Mesendoderm (in vitro differentiated cells): Measurements from ENCODE around the gene POLD2.

Source experiments
- DNase-seq: peaks from one replicate; pipeline ENCODE4 v3.0.0; 2013
- H2AK5ac ChIP-seq: 2 replicates; pipeline ENCODE4 v1.6.1; 2013; ENCODE audit warnings: low read length, inconsistent platforms
- H2BK120ac ChIP-seq: 2 replicates; pipeline ENCODE4 v1.6.1; 2013; ENCODE audit warnings: low read depth, mild to moderate bottlenecking, low read length, moderate library complexity, mixed read lengths
- H2BK15ac ChIP-seq: replicated peaks from 2 replicates; pipeline ENCODE4 v1.6.1; 2013; ENCODE audit warnings: low read depth, mild to moderate bottlenecking, moderate library complexity
- H2BK5ac ChIP-seq: 2 replicates; pipeline ENCODE4 v1.6.1; 2013; ENCODE audit warnings: low read length, inconsistent platforms
- H3K18ac ChIP-seq: 2 replicates; pipeline ENCODE4 v1.6.1; 2013; ENCODE audit warnings: mild to moderate bottlenecking, low read length, mixed read lengths
- H3K23ac ChIP-seq: one replicate; pipeline ENCODE4 v1.6.1; 2013; ENCODE audit warnings: low read length
- H3K27ac ChIP-seq: 2 replicates; pipeline ENCODE4 v1.5.1; 2013; ENCODE audit warnings: low read depth, mild to moderate bottlenecking, inconsistent platforms, low read length, moderate library complexity
- H3K27me3 ChIP-seq: 2 replicates; pipeline ENCODE4 v1.6.1; 2013; ENCODE audit warnings: low read length, control low read depth, mild to moderate bottlenecking, inconsistent platforms; ENCODE audit not compliant: insufficient read depth, poor library complexity
- H3K36me3 ChIP-seq: 2 replicates; pipeline ENCODE4 v1.6.1; 2013; ENCODE audit warnings: low read length, inconsistent platforms; ENCODE audit not compliant: control insufficient read depth, insufficient read depth
- H3K4ac ChIP-seq: one replicate; pipeline ENCODE4 v1.6.1; 2013; ENCODE audit warnings: low read depth, mild to moderate bottlenecking, low read length, moderate library complexity
- H3K4me1 ChIP-seq: 2 replicates; pipeline ENCODE4 v1.6.1; 2013; ENCODE audit warnings: low read depth, low read length, inconsistent platforms; ENCODE audit not compliant: control insufficient read depth
- H3K4me2 ChIP-seq: 2 replicates; pipeline ENCODE4 v1.6.1; 2013; ENCODE audit warnings: low read length
- H3K4me3 ChIP-seq: 2 replicates; pipeline ENCODE4 v1.5.1; 2013; ENCODE audit warnings: mild to moderate bottlenecking, low read length
- H3K56ac ChIP-seq: one replicate; pipeline ENCODE4 v1.6.1; 2013; ENCODE audit warnings: low read length
- H3K79me1 ChIP-seq: 2 replicates; pipeline ENCODE4 v1.6.1; 2013; ENCODE audit warnings: low read length, inconsistent platforms
- H3K79me2 ChIP-seq: 2 replicates; pipeline ENCODE4 v1.6.1; 2013; ENCODE audit warnings: mild to moderate bottlenecking, low read length; ENCODE audit not compliant: control insufficient read depth, insufficient read depth
- H3K9ac ChIP-seq: 2 replicates; pipeline ENCODE4 v1.6.1; 2013; ENCODE audit warnings: low read length, inconsistent platforms
- H4K5ac ChIP-seq: one replicate; pipeline ENCODE4 v1.6.1; 2013; ENCODE audit warnings: low read length
- H4K8ac ChIP-seq: one replicate; pipeline ENCODE4 v1.6.1; 2013; ENCODE audit warnings: low read depth, mild to moderate bottlenecking, control low read depth, low read length, moderate library complexity
- WGBS: extraction: QIAGEN DNeasy Blood & Tissue Kit; methylation state at CpG from one replicate; pipeline ENCODE4 v1.1.7; 2013; ENCODE audit warnings: low lambda C conversion rate, missing lambda C conversion rate; ENCODE audit not compliant: insufficient coverage; ENCODE audit errors: extremely low coverage; 5-methylcytosine and 5-hydroxymethylcytosine counted together

Gene POLD2

GRCh38 chr7:44086627-44087026 lies 36.7 kb downstream of the POLD2 start:
- H3K27me3 ChIP-seq, result no peaks in the 10 kb centered on the region
- H4K5ac ChIP-seq, result no peak overlapping the region
- H3K4me1 ChIP-seq, result no peaks in the 10 kb centered on the region
- no peak overlapping the region for H3K18ac ChIP-seq
- no peak for DNase-seq
- H3K4me2 ChIP-seq, result no peak overlapping the region
- no peaks in the 10 kb centered on the region for H3K79me1 ChIP-seq
- no peaks in the 10 kb centered on the region for H3K36me3 ChIP-seq
- H3K9ac ChIP-seq, result no peak overlapping the region
- H3K79me2 ChIP-seq, result no peaks in the 10 kb centered on the region
- no peak overlapping the region for H2BK5ac ChIP-seq
- H3K27ac ChIP-seq, result no peak overlapping the region
- no peak overlapping the region for H3K4ac ChIP-seq
- no peak overlapping the region for H2BK15ac ChIP-seq
- WGBS, result no CpG with 5 or more reads among the region's 3 CpGs
- H2AK5ac ChIP-seq, result no peak overlapping the region
- no peak overlapping the region for H3K23ac ChIP-seq
- H3K4me3 ChIP-seq, result no peak overlapping the region
- no peak overlapping the region for H3K56ac ChIP-seq
- no peak overlapping the region for H2BK120ac ChIP-seq
- H4K8ac ChIP-seq, result no peak overlapping the region

- H3K56ac ChIP-seq, result no peak overlapping the region
- H2AK5ac ChIP-seq, result no peak overlapping the region
- H3K27me3 ChIP-seq, result no peaks in the 10 kb centered on the region
- H3K4ac ChIP-seq, result no peak overlapping the region
- H2BK5ac ChIP-seq, result no peak overlapping the region
- no peaks in the 10 kb centered on the region for H3K79me2 ChIP-seq
- no peak overlapping the region for H3K4me3 ChIP-seq
- no peak overlapping the region for H4K8ac ChIP-seq
- no CpG with 5 or more reads among the region's 3 CpGs for WGBS
- no peaks in the 10 kb centered on the region for H3K79me1 ChIP-seq
- H2BK15ac ChIP-seq, result no peak overlapping the region
- H3K4me2 ChIP-seq, result no peak overlapping the region
- no peak overlapping the region for H3K9ac ChIP-seq
- no peaks in the 10 kb centered on the region for H3K36me3 ChIP-seq
- no peak overlapping the region for H2BK120ac ChIP-seq
- no peak for DNase-seq
- H4K5ac ChIP-seq, result no peak overlapping the region
- no peak overlapping the region for H3K18ac ChIP-seq
- H3K4me1 ChIP-seq, result no peaks in the 10 kb centered on the region
- no peak overlapping the region for H3K23ac ChIP-seq
- no peak overlapping the region for H3K27ac ChIP-seq
These were observed 37.8 kb downstream of the POLD2 start for GRCh38 chr7:44085546-44085945.

- Histone ChIP-seq H2BK5ac (no peak overlapping the region), H2BK120ac (no peak overlapping the region), H3K23ac (no peak overlapping the region), H3K79me2 (no peaks in the 10 kb centered on the region), H3K27me3 (no peaks in the 10 kb centered on the region), H2BK15ac (no peak overlapping the region), H3K4me3 (no peak overlapping the region), H3K4me2 (no peak overlapping the region), H3K9ac (no peak overlapping the region), H3K4me1 (no peaks in the 10 kb centered on the region), H3K56ac (no peak overlapping the region), H3K79me1 (no peaks in the 10 kb centered on the region), H4K5ac (no peak overlapping the region), H3K27ac (no peak overlapping the region), H3K36me3 (no peaks in the 10 kb centered on the region), H3K18ac (no peak overlapping the region), H4K8ac (no peak overlapping the region), H2AK5ac (no peak overlapping the region), H3K4ac (no peak overlapping the region)
- no CpG with 5 or more reads among the region's 4 CpGs for WGBS
- no peak for DNase-seq
These were observed 38.6 kb downstream of the POLD2 start for GRCh38 chr7:44084701-44085100.

- H2BK15ac ChIP-seq, result no peak overlapping the region
- H3K79me1 ChIP-seq, result no peaks in the 10 kb centered on the region
- H3K4me3 ChIP-seq, result no peak overlapping the region
- H3K23ac ChIP-seq, result no peak overlapping the region
- H3K4me2 ChIP-seq, result no peak overlapping the region
- H2BK120ac ChIP-seq, result no peak overlapping the region
- no peak overlapping the region for H4K8ac ChIP-seq
- H3K79me2 ChIP-seq, result no peaks in the 10 kb centered on the region
- no peaks in the 10 kb centered on the region for H3K27me3 ChIP-seq
- H3K9ac ChIP-seq, result no peak overlapping the region
- no peak for DNase-seq
- H3K56ac ChIP-seq, result peak overlapping the region; percentile 15
- no peak overlapping the region for H3K4ac ChIP-seq
- H3K36me3 ChIP-seq, result no peaks in the 10 kb centered on the region
- no peaks in the 10 kb centered on the region for H3K4me1 ChIP-seq
- no peak overlapping the region for H4K5ac ChIP-seq
- WGBS, result no CpG with 5 or more reads among the region's 3 CpGs
- no peak overlapping the region for H3K18ac ChIP-seq
- H2AK5ac ChIP-seq, result no peak overlapping the region
- no peak overlapping the region for H2BK5ac ChIP-seq
- H3K27ac ChIP-seq, result no peak overlapping the region
These were observed 39.6 kb downstream of the POLD2 start for GRCh38 chr7:44083796-44084195.

GRCh38 chr7:44082541-44083207 lies 40.7 kb downstream of the POLD2 start:
- Histone ChIP-seq H3K79me2 (no peaks in the 10 kb centered on the region), H3K4me3 (peak overlapping the region; percentile 32), H3K56ac (peak overlapping the region; percentile 89), H4K8ac (no peak overlapping the region), H2BK15ac (no peak overlapping the region), H3K36me3 (peaks cover 3% of the 10 kb centered on the region), H3K23ac (no peak overlapping the region), H3K4me1 (no peaks in the 10 kb centered on the region), H2AK5ac (no peak overlapping the region), H3K4me2 (peak overlapping the region; percentile 83), H2BK5ac (no peak overlapping the region), H2BK120ac (no peak overlapping the region), H3K9ac (peak overlapping the region; percentile 82), H3K4ac (no peak overlapping the region), H3K18ac (peak overlapping the region; percentile 64), H3K27me3 (no peaks in the 10 kb centered on the region), H4K5ac (no peak overlapping the region), H3K79me1 (no peaks in the 10 kb centered on the region), H3K27ac (no peak overlapping the region)
- DNase-seq, result peak; percentile 100
- WGBS, result no CpG with 5 or more reads among the region's 54 CpGs

GRCh38 chr7:44081266-44081748 lies 42.0 kb downstream of the POLD2 start:
- no peak overlapping the region for H4K8ac ChIP-seq
- no peak overlapping the region for H3K23ac ChIP-seq
- no peaks in the 10 kb centered on the region for H3K4me1 ChIP-seq
- no peak overlapping the region for H3K56ac ChIP-seq
- no peak overlapping the region for H2BK5ac ChIP-seq
- WGBS, result no CpG with 5 or more reads among the region's 9 CpGs
- no peaks in the 10 kb centered on the region for H3K79me1 ChIP-seq
- no peak overlapping the region for H2BK15ac ChIP-seq
- no peak overlapping the region for H2AK5ac ChIP-seq
- H4K5ac ChIP-seq, result no peak overlapping the region
- H2BK120ac ChIP-seq, result no peak overlapping the region
- H3K18ac ChIP-seq, result no peak overlapping the region
- no peak for DNase-seq
- no peak overlapping the region for H3K9ac ChIP-seq
- peaks cover 3% of the 10 kb centered on the region for H3K36me3 ChIP-seq
- H3K4me3 ChIP-seq, result no peak overlapping the region
- H3K4ac ChIP-seq, result no peak overlapping the region
- no peak overlapping the region for H3K4me2 ChIP-seq
- no peaks in the 10 kb centered on the region for H3K27me3 ChIP-seq
- H3K79me2 ChIP-seq, result no peaks in the 10 kb centered on the region
- H3K27ac ChIP-seq, result no peak overlapping the region
